GM18951 (cell line): Measurements from ENCODE around the gene CAMK4.
A peak's percentile ranks its signal among the peaks of the same experiment; 100 is the strongest.

Source experiments
- POLR2A ChIP-seq: IDR thresholded peaks from 4 replicates; pipeline ENCODE4 v1.6.1; 2011; ENCODE audit warnings: mild to moderate bottlenecking; ENCODE audit not compliant: insufficient read length, insufficient read depth; ENCODE audit errors: extremely low read depth
- in situ Hi-C: fragments of 300-500 bp; cut with MboI; formaldehyde crosslinking; loops from one replicate; pipeline ENCODE4 v1.12.0; 2022; ENCODE audit warnings: low sequenced_read_pairs, mixed read lengths, inconsistent platforms; ENCODE audit not compliant: unreplicated experiment

Gene CAMK4

GRCh38 chr5:111518777-111519176, 294.6 kb downstream of the CAMK4 start:
- TF ChIP-seq POLR2A: no peak
- in situ Hi-C loops: no loop called here

DNA sequence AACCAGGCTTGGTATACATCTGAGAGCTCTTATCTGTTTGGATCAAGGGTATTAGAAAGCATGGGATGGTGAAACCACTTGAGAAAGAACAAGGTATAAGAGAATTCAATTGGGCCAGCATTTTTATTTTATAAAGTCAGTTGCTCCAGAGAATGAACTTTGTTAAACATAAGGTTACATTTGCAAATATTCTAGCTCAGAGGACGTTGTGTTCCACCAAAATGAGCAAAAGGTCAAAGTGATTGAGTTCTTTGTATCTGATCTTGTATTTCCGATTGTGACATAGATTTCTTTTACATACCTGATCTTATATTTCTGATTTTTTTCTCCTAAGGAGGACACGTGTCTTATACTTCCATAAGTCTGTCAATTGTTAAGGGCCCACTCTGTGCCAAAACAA, 296.7 kb downstream of the CAMK4 start:
- TF ChIP-seq POLR2A: no peak
- in situ Hi-C loops: no loop called here

DNA sequence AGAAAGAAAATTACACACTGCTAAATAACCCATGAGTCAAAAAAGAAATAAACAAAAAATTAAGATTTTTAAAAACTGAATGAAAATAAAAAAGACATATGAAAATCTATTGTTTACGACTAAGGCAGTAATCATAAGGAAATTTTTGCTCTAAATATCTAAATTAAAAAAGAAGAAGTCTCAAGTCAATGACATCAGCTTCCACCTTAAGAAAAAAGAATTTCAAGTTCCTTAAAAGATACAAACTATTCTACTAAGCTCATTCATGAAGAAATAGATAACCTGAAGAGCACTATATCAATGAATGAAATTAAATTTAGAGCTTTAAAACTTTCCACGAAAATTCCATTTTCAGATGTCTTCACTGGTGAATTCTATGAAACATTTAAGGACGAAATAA, 303.9 kb downstream of the CAMK4 start:
- in situ Hi-C loops: no loop called here
- no peak for TF ChIP-seq POLR2A

DNA sequence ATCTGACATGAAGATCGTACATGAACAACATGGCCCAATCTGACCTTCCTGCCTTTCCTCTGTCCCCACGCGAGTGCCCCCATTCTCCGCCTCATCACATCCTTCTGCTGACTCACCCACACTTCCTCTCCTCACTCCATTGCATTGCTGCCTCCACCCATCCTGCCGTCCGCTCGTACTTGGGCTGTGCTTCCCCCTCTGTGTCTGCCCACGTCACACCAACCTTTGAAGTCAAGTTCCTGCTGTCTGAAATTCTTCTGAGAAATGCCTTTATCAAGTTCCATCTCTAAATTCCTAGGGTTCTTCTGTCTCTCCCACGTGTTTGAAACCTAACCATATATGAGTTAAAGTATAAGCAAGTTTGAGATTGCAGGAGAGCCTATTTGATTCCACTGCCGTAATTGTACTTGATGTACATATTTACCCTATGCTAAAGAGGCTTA, 306.1 kb downstream of the CAMK4 start:
- TF ChIP-seq POLR2A: peak; percentile 19
- in situ Hi-C loops: no loop called here

DNA sequence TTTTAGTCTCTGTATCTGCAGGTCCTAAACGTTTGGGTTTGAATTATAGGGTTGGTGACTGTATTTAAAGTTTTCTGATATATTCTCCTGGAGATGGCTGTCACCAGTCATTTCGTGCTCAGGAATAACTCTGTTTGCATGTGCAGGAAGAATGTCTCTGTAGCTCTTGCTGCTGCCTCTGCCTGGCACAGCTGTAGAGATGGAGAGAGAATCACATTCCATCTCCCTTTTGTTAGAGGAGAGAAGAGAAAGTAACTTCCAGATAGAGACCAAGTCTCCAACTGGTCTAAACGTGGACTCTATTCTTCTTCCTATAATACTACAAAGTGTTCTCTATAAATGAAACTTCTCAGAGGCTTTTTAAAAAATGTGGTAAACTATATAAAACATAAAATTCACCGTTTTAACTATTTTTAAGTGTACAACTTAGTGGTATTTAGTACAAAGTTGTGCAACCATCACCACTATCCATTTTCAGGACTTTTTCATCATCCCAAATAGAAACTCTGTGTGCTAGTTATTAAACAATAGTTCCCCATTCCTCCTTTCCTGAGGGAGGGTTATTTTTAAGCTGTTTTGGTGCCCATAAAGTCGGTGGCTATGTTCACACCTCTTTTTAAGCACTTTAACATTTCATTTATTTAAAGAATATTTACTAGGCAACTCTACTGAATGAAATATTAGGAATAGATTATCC, 308.9 kb downstream of the CAMK4 start:
- in situ Hi-C loops: no loop called here
- no peak for TF ChIP-seq POLR2A

DNA sequence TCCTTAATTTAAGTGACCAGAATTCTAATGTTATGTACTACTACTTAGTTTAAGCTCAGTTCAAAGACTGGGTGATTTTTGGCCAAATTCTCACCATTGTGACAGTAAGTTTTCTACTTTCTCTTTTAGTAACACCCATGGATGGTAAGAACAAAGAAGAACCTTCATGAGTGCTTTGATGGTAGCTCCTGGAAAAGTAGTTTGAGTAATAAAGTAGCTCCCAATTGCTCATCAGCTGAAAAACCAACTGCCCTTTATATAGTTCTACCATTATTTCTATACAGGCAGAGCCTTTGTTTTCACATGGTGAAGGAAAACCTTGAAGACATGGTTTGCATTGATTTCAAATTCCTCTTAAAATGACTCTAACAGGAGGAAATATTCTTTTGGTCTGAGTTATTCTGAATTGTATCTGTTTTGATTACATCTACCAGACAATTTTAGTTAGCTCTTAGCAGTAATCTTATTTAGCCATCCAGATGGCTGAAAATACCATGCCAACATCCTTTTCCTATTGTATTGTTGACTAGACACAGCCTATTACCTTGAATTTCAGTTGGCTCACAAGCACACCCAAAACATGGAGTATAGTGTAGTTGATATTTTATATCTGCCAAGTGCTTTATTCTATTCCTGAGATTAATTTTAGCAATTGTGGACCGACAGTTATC, 311.8 kb downstream of the CAMK4 start:
- in situ Hi-C loops: no loop called here

GRCh38 chr5:111537141-111538024, 313.2 kb downstream of the CAMK4 start:
- TF ChIP-seq POLR2A: no peak
- in situ Hi-C loops: no loop called here

More for the DNA sequence above, 311.8 kb downstream of the CAMK4 start:
- TF ChIP-seq POLR2A: no peak
